Middle frontal gyrus (tissue), 1 donor: ENCODE measurements around the gene RHOG.

Source experiments
- DNase-seq: peaks from one replicate; pipeline ENCODE4 v3.0.0-alpha.2; 2015; ENCODE audit warnings: low spot score; ENCODE audit errors: extremely low spot score

RHOG gene

GRCh38 chr11:3781423-3781822, 59.3 kb downstream of the RHOG start:
- DNase-seq: no peak
